IPS DF 4.7 (cell line): ENCODE data around the gene WDR27.
"Not testable (repeated sequence)": the region's sequence is repeated elsewhere in the genome, so short reads cannot be mapped to it uniquely, and the experiment has no call there.

Source experiments
- DNase-seq: peaks from one replicate; pipeline ENCODE4 v3.0.0-alpha.2; 2013; ENCODE audit warnings: low spot score; ENCODE audit errors: extremely low read depth

The WDR27 gene

GRCh38 chr6:169618526-169619490 lies 83.0 kb downstream of the WDR27 start:
- no peak for DNase-seq

- DNase-seq: no peak
These were observed 84.3 kb downstream of the WDR27 start for GRCh38 chr6:169617562-169617961.

- DNase-seq: not testable (repeated sequence)
These were observed 93.2 kb downstream of the WDR27 start for GRCh38 chr6:169608609-169609008.

- no peak for DNase-seq
These were observed 97.8 kb downstream of the WDR27 start for GRCh38 chr6:169604076-169604475.

GRCh38 chr6:169601129-169601528 lies 100.7 kb downstream of the WDR27 start:
- DNase-seq: not testable (repeated sequence)

- DNase-seq: no peak
These were observed 109.3 kb downstream of the WDR27 start for GRCh38 chr6:169592558-169592957.

GRCh38 chr6:169591616-169592015 lies 110.2 kb downstream of the WDR27 start:
- no peak for DNase-seq

GRCh38 chr6:169590376-169590939 lies 111.4 kb downstream of the WDR27 start:
- DNase-seq: no peak

GRCh38 chr6:169589699-169590257 lies 112.1 kb downstream of the WDR27 start:
- no peak for DNase-seq

- DNase-seq: no peak
These were observed 112.5 kb downstream of the WDR27 start for GRCh38 chr6:169589293-169589692.

GRCh38 chr6:169587975-169588374 lies 113.9 kb downstream of the WDR27 start:
- no peak for DNase-seq

- no peak for DNase-seq
These were observed 117.8 kb downstream of the WDR27 start for GRCh38 chr6:169583886-169584541.

- no peak for DNase-seq
These were observed 122.3 kb downstream of the WDR27 start for GRCh38 chr6:169579407-169580111.

GRCh38 chr6:169577974-169578373 lies 123.9 kb downstream of the WDR27 start:
- no peak for DNase-seq

- DNase-seq: no peak
These were observed 124.6 kb downstream of the WDR27 start for GRCh38 chr6:169577236-169577635.

- DNase-seq: no peak
These were observed 126.0 kb downstream of the WDR27 start for GRCh38 chr6:169575821-169576220.

GRCh38 chr6:169575365-169575764 lies 126.5 kb downstream of the WDR27 start:
- no peak for DNase-seq

GRCh38 chr6:169574420-169574819 lies 127.4 kb downstream of the WDR27 start:
- no peak for DNase-seq

GRCh38 chr6:169573883-169574282 lies 127.9 kb downstream of the WDR27 start:
- DNase-seq: no peak

- no peak for DNase-seq
These were observed 130.5 kb downstream of the WDR27 start for GRCh38 chr6:169571123-169571962.
